HepG2 (cell line): Measurements from ENCODE around the gene XXYLT1.

ENCODE experiments used
- CTCF ChIP-seq: sonication (generic); formaldehyde crosslinking; IDR thresholded peaks from 2 replicates; pipeline ENCODE4 v1.5.0; 2020; ENCODE audit warnings: mild to moderate bottlenecking, missing genetic modification reagents, moderate library complexity
- KDM5A ChIP-seq: fragments of 200-600 bp; sonication (generic); IDR thresholded peaks from 2 replicates; pipeline ENCODE4 v1.7.0; 2018; ENCODE audit warnings: antibody characterized with exemption, mild to moderate bottlenecking, low read length, borderline replicate concordance

- no peak for TF ChIP-seq KDM5A
- TF ChIP-seq CTCF (CRISPR knock-in tag): no peak
Measured at GRCh38 chr3:195093731-195094130, 177.2 kb downstream of the XXYLT1 start.
